HG03442 (cell line): ENCODE measurements around the gene GLIPR1.
A peak's percentile ranks its signal among the peaks of the same experiment; 100 is the strongest.
"Not testable (repeated sequence)": the region's sequence is repeated elsewhere in the genome, so short reads cannot be mapped to it uniquely, and the experiment has no call there.

Experiments
- ATAC-seq: cut with Tn5 transposase; IDR thresholded peaks from one replicate; pipeline ENCODE4 v1.9.1; 2021; ENCODE audit warnings: mild to moderate bottlenecking, moderate library complexity; ENCODE audit not compliant: unreplicated experiment

The GLIPR1 gene

DNA sequence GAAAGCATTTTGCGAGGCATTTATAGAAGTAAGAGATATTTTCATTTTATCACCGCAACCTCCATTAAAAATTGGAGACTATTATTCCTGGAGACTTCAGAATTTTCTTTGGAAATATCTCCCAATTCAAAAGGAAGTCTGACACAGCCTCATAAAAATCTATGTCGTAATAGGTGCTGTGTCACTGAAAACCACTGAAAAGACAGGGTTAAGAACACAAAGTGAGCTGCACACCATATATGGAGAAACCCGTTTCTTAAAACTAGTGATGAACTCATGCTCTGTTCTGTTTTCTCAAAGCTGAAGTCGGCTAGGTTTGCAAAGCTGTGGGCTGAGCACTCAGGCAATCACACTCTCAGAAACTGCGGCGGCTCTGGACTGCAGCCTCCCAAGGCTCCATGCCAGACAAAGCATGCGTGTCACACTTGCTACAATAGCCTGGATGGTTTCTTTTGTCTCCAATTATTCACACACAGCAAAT, at the start of gene GLIPR1:
Gene GLIPR1 (plus strand): TSS at position 287 of the 481 bp plus-strand sequence. CDS start 126 bp downstream, at position 413.
- ATAC-seq, result peak; percentile 91

DNA sequence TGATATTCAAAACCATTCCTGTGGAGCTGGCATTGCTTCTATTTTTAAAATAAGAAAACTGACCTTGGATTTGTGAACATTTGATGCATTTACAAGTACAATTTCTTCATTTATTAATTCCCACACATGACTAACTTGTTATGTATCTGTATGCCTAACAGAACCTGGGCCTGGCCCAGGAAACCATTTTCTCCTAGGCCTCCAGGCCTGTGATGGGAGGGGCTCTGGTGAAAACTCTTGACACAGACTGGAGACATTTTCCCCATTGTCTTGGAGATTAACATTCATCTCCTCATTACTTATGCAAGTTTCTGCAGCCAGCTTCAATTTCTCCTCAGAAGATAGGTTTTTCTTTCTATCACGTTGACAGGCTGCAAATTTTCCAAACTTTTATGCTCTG, 47.6 kb upstream of the GLIPR1 start:
- ATAC-seq, result no peak

DNA sequence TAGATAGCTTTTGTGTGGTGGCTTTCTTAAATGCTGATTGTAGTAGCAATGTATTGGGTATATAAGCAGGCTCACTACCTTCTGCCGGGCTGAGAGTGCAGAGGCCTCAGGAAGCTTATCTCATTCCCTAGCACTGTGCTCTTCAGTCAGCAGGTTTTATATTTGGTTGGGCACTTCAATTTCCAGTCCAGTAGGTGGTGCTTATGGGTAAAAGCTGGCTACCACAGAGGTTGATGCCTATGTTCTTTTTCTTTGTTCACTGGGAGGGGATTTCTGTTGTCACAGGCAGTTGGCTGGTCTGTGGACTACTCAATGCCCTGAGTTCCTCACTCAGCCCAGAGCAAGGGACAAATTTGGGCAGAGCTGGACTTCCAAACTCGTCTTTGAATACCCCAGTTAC, 43.0 kb upstream of the GLIPR1 start:
- peak; percentile 63 for ATAC-seq

DNA sequence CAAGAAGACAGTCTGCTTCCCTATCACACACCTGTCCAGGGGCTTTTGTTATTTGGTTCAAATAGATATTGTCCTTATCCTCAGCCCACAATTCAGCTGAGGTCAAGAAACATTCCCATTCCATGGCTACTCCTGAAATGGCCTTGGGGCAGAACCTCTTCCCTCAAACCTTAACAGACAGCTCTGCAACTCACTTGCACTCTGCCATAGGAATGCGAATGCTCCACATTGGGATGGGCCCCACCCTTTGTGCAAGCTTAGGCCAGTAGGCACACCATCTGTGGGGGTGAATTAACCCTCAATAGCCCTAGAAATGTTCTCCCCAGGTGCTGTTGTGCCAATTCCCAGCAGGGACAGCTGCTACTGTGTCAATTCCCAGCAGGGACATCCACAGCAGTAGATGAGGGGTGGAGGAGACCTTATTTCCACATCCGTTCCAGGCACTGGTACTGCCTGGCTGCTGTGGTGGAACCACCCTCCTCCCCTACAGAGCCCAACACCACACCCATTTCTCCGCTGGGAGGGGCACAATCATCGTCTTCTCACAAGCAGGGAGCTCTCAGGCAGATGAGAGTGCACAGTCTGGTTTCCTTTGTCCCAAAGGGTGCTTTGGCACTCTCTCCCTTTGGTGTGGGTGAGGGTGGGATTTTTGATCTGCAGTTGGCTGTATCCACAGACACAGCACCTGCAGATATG, 42.3 kb upstream of the GLIPR1 start:
- ATAC-seq, result peak; percentile 38

DNA sequence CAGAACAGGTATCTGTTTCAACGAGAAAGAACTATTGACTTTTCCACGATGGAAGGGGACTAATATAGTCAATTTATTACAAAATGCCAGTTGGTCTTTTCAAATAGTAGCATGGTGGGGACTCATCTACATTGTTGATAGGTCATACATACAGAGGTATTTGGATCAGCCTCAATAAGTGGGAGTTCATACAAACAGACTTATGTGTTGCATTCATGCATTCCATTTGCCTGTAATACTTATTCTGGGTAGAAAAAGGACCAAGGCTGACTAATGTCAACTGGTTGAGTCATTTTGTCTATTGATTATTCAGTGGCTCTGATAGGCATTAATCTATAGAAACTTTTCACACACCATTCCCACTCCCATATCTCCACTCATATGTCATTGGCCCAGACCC, 41.5 kb upstream of the GLIPR1 start:
- ATAC-seq, result no peak

DNA sequence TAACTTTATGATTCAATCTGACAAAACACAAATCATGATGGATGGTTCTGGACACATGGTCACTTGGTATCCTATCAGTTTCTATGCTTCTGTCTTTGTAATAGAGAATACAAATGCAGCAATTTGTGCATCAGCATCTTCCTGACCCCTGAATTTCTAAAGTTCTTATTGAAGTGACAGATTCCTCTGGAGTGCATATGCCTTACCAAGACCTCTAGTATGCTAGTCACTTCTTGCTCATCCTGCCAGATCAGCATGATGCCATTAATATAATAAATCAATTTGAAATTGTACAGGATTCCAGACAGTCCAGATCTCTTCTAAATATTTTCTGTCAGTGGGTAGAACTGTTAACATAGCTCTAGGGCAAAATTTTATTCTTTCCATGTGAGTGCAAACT, 40.6 kb upstream of the GLIPR1 start:
- ATAC-seq, result no peak

DNA sequence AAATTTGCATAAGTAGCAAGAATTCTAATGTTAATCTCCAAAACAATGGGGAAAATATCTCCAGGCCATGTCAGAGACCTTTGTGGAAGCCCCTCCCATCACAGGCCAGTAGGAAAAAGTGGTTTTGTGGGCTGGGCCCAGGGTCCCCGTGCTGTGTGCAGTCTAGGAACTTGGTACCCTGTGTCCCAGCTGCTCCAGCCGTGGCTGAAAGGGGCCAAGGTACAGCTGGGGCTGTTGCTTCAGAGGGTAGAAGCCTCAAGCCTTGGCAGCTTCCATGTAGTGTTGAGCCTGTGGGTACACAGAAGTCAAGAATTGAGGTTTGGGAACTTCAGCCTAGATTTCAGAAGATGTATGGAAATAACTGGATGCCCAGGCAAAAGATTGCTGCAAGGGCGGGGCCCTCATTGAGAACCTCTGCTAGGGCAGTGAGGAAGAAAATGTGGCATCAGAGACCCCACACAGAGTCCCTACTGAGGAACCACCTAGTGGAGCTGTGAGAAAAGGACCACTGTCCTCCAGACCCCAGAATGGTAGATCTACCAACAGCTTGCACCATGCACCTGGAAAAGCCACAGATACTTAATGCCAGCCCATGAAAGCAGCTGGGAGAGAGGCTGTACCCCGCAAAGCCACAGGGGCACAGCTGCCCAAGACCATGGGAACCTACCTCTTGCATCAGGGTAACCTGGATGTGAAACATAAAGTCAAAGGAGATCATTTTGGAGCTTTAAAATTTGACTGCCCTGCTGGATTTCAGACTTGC, 38.7 kb upstream of the GLIPR1 start:
- ATAC-seq, result not testable (repeated sequence)

DNA sequence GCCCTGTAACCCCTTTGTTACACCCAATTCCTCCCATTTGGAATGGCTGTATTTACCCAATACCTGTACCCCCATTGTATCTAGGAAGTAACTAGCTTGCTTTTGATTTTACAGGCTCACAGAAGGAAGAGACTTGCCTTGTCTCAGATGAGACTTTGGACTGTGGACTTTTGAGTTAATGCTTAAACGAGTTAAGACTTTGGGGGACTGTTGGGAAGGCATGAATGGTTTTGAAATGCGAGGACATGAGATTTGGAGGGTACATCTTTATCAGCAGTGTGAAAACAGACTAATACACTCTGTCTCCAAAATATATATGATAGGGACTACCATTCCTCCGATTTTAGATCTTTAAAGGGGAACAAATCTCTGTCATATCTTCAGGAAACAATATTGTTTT, 38.1 kb upstream of the GLIPR1 start:
- not testable (repeated sequence) for ATAC-seq

DNA sequence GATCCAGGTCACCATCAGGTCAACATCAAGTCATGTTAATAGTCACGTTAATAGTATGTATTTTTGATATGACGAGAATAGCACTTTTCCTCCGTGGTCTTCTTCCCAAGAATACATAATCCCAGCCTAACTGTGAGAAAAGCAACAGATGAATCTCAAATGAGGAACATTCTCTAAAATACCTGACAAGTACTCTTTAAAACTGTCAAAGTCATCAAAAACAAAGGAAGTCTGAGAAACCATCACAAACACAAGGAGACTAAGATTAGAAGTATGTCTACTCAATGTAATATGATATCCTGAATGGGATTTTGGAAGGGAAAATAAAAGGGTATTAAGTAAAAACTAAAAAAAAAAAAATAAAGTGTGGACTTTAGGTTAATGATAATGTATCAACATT, 36.8 kb upstream of the GLIPR1 start:
- ATAC-seq, result no peak

DNA sequence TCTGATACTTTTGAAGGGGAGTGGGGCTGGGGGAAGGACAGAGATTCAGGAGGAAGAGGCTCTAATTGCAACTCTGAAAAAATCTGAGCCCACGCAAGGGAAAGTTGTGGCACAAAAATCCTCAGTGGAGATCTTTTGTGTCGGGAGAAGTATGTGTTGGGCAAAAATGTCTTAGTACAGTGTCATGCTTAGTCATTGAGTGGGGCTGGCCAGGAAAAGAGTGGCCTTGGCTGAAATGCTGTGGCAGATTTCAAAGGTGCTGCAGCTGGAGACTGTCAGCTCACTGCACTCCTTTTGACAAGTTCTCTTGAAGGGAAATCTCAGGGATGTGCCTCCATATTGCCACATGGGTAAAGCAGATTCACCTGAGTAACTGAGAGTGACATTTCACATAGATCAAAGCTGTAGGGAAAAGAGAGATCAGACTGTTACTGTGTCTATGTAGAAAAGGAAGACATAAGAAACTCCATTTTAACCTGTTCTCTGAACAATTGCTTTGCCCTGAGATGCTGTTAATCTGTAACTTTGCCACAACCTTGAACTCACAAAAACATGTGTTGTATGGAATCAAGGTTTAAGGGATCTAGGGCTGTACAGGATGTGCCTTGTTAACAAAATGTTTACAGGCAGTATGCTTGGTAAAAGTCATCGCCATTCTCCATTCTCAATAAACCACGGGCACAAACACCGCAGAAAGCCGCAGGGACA, 36.0 kb upstream of the GLIPR1 start:
- no peak for ATAC-seq

DNA sequence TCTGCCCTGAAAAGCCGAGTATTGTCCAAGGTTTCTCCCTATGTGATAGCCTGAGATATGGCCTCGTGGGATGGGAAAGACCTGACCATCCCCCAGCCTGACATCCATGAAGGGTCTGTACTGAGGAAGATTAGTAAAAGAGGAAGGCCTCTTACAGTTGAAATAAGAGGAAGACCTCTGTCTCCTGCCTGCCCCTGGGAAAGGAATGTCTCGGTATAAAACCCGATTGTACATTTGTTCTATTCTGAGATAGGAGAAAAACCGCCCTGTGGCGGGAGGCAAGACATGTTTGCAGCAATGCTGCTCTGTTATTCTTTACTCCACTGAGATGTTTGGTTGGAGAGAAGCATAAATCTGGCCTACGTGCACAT, 35.4 kb upstream of the GLIPR1 start:
- not testable (repeated sequence) for ATAC-seq

DNA sequence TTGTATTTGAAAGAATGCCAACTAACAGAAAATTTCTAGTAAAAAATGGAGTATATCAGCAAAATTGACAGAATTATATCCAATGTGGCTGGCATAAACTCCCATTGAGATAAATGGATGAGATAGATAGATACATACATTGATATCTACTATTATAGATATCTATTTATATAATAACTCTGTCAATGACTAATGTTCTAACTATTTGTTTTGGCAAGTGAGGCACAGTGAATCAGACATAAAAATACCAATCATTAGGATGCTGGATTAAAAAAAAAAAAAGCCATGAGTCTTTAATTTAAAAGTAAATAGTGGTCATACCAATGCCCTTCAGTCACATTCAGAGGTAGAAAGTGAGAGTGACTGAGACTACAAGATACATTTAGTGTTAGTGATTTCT, 33.7 kb upstream of the GLIPR1 start:
- no peak for ATAC-seq

DNA sequence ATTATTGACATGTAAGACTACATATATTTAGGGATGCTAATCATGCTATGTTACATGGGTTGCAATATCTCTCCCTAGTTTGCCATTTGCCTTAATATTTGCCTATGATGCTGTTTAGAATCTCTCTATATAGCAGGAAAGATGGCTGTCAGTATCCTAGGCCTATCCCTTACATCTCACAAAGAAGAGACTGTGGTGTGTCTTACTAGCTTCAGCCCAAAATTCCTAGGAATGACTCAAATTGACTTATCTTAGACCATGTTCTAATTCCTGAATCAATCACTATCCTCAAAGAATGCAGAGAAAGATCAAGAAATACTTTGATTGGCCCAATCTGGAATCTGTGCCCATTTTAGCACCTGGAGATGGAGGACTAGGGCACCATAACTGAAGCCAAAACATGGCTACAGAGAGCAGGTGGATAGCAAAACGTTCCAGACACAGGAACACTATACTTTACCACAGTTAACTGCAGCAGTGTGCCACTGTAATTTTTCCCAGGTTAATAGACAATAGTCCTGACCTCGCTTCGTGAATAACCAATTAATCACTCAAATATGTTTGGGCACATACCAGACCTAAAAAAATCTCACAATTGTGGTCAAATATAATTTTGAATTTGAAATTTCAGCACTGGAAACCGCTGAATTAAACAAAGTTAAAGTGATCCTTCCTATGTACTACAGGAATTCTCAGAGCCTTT, 32.7 kb upstream of the GLIPR1 start:
- no peak for ATAC-seq

DNA sequence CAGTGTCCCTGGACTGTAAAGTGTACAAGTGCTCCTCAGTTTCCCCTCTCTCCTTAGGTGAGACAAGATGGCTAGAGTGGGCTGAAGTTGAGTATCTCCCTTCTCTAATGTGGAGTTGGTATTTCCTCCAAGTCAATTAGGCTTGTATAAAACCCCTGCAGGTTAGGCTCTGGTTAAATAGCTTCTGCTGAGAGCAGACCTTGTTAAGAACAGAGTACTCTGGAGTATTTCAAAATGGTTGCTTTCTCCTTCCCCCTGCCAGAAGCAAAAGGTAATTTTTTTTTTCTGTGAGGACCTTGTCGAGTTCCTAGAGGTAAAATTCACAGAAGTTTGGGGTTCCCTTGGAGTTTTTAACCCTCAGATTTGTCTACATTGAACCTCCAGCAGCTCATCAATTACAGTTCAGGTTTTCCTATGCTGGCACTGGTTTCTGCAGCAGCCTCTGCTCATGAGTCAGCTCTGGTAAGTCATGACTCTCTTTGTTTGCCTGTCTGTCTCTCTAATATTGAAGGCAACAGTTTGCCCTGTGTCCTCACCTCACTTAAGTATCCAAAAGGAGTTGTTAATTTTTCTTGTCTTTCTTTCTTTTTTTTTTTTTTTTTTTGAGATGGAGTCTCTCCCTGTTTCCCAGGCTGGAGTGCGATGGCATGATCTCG, 27.8 kb upstream of the GLIPR1 start:
- no peak for ATAC-seq

DNA sequence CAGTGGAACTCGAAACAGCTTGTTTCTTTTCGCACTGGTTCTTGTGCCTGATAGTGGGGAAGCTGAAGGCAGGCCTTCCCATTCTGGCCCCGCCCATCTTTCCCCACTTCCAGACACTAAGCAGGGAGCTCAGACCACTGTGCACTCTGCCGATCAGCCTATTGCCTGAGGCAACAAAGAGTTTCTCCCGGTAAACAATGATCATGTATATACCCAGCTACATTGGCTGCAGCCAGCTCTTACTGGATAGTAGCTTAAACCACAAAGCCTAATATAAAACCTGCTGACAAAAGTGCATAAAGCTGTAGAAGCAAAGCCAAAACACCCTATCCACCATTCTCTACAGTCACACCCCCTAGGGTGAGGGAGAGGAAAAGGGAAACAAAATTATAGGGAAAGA, 24.7 kb upstream of the GLIPR1 start:
- ATAC-seq, result no peak

DNA sequence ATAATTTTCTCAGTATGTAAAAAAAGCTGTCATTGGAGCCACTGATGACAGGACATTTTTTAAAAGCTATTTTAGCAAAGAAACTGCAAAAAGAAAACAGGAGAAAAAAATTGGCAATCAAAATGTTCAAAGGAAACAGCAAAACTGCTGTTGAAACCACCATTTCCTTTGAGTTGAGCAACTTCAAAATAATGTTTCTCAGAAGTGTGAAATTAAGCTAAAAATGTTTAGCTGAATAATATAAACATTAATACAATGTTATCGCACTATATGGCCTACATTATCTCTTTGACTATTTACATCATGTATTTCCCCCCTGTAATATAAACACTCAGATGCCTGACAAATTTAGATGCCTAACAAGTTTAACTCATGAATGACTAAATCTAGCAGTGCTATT, 23.4 kb upstream of the GLIPR1 start:
- ATAC-seq, result no peak

DNA sequence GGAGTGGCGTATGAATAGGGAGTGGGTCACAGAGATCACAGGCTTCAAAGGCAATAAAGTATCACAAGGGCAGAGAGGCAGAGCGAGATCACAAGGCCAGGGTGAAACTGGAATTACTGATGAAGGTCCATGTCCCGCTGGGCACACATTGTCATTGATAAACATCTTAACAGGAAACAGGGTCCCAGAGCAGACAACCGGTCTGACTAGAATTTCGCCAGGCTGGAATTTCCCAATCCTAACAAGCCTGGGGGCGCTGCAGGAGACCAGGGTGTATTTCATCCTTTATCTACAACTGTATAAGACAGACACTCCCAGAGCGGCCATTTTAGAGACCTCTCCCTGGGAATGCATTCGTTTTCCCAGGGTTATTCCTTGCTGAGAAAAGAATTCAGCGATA, 22.7 kb upstream of the GLIPR1 start:
- not testable (repeated sequence) for ATAC-seq

DNA sequence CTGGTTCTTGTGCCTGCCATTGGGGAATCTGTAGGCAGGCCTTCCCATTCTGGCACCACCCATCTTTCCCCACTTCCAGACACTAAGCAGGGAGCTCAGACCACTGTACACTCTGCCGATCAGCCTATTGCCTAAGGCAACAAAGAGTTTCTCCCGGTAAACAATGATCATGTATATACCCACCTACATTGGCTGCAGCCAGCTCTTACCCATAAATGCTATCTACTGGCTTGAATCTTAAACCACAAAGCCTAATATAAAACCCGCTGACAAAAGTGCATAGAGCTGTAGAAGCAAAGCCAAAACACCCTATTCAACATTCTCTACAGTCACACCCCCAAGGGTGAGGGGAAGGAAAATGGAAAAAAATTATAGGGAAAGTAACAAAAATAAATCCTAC, 20.8 kb upstream of the GLIPR1 start:
- no peak for ATAC-seq

DNA sequence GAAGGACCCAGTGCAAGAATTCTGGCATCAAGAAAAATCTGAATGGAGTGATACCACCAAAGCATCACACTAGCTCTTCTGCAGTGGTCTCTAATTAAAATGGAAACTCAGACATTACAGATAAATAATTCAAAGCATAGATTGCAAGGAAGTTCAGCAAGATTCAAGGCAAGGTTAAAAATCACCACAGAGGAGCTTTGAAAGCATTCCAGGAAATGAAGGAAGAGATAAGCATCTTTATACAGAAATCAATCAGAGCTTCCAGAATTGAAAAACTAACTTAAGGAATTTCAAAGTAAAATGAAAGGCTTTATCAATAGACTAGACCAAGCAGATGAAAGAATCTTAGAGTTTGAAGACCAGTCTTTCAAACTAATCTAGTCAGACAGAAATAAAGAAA, 20.4 kb upstream of the GLIPR1 start:
- ATAC-seq, result no peak
